GM06990 (cell line): ENCODE measurements around the gene TBL1X.

Source experiments
- DNase-seq: peaks from one replicate; pipeline ENCODE4 v3.0.0-alpha.2; 2011; ENCODE audit not compliant: insufficient read length; ENCODE audit errors: extremely low read depth
- H3K27me3 ChIP-seq: replicated peaks from 2 replicates; pipeline ENCODE4 v1.6.0; 2011; ENCODE audit warnings: low read length; ENCODE audit not compliant: control insufficient read depth, insufficient read depth
- H3K36me3 ChIP-seq: 2 replicates; pipeline ENCODE4 v1.5.1; 2011; ENCODE audit warnings: low read length; ENCODE audit not compliant: control insufficient read depth, insufficient read depth
- H3K4me3 ChIP-seq: replicated peaks from 2 replicates; pipeline ENCODE4 v1.5.1; 2011; ENCODE audit warnings: low read depth, mild to moderate bottlenecking, control low read depth, low read length
- CTCF ChIP-seq: IDR thresholded peaks from 2 replicates; pipeline ENCODE4 v1.5.1; 2011; ENCODE audit warnings: low read length, control low read depth, mild to moderate bottlenecking, inconsistent platforms; ENCODE audit not compliant: insufficient read depth, poor library complexity, severe bottlenecking

Gene TBL1X

GRCh38 chrX:9724711-9725110, 259.9 kb downstream of the TBL1X start:
- Histone ChIP-seq H3K27me3 (no peaks in the 10 kb centered on the region), H3K36me3 (no peaks in the 10 kb centered on the region), H3K4me3 (no peak overlapping the region)
- no peak for DNase-seq
- TF ChIP-seq CTCF: peak; percentile 17

GRCh38 chrX:9728261-9728660, 263.4 kb downstream of the TBL1X start:
- H3K4me3 ChIP-seq: no peak overlapping the region
- DNase-seq: no peak
- no peak for TF ChIP-seq CTCF
- H3K36me3 ChIP-seq: no peaks in the 10 kb centered on the region
- no peaks in the 10 kb centered on the region for H3K27me3 ChIP-seq

GRCh38 chrX:9729171-9729885, 264.5 kb downstream of the TBL1X start:
- TF ChIP-seq CTCF: no peak
- H3K27me3 ChIP-seq: no peaks in the 10 kb centered on the region
- no peak overlapping the region for H3K4me3 ChIP-seq
- H3K36me3 ChIP-seq: no peaks in the 10 kb centered on the region
- no peak for DNase-seq

GRCh38 chrX:9730078-9730477, 265.2 kb downstream of the TBL1X start:
- no peak for DNase-seq
- H3K36me3 ChIP-seq: no peaks in the 10 kb centered on the region
- no peaks in the 10 kb centered on the region for H3K27me3 ChIP-seq
- no peak for TF ChIP-seq CTCF
- no peak overlapping the region for H3K4me3 ChIP-seq

- no peak for TF ChIP-seq CTCF
- DNase-seq: no peak
- no peak overlapping the region for H3K4me3 ChIP-seq
- H3K27me3 ChIP-seq: no peaks in the 10 kb centered on the region
- H3K36me3 ChIP-seq: no peaks in the 10 kb centered on the region
Observed at GRCh38 chrX:9730752-9731151, 265.9 kb downstream of the TBL1X start.

GRCh38 chrX:9737363-9737762, 272.5 kb downstream of the TBL1X start:
- Histone ChIP-seq H3K36me3 (no peaks in the 10 kb centered on the region), H3K4me3 (no peak overlapping the region), H3K27me3 (no peaks in the 10 kb centered on the region)
- no peak for DNase-seq
- no peak for TF ChIP-seq CTCF
